T47D (cell line): ENCODE results near the gene MGMT.

ENCODE experiments used
- DNase-seq, 2 experiments: peaks; one replicate each; pipeline versions ENCODE4 v3.0.0 to v3.0.0-alpha.2; 2011 to 2012; ENCODE audit warnings: low read depth in 1 of 2, low spot score in 1 of 2
- JUND ChIP-seq: IDR thresholded peaks from 2 replicates; pipeline ENCODE4 v1.6.1; 2012; ENCODE audit warnings: low read depth
- in situ Hi-C: cut with HindIII; loops from 2 replicates; pipeline ENCODE4 v1.10.0; 2016; ENCODE audit warnings: low sequenced_read_pairs, low pct_unique_long_range_greater_than_20kb

Gene MGMT

DNA sequence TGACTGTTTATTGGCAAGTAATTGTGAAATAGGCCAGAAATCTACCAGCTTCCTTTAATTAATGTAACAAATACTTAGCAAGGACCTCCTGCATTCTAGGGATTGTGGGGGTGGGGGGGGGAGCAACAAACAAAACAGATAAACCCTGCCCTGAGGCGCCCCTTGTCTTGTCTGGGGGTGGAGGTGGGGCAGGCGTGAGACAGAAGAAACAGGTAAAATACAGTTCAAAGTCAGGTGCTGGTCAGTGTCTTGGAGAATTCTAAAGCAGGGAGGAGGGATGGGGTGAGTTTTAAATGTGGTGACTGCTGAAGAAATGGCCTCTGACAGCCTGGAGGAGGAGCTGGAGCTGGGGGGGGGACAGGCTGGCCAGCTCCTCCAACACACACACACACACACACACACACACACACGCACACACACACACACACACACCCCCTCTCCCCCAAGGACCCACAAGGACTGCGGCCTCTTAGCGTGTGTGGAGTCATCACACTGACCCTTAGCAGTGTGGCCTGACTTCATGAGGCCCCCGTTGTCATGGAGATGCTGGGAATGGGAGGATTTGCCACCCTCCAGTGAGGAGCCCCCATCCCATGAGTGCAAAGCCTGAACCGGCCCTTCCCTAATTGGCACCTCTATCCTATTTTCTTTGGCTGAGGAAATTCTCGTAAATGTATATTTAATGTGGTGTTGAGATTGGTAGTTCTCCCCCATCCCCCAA is 190.4 kb downstream of the MGMT start:
- DNase-seq = no peak
- TF ChIP-seq JUND = no peak
- in situ Hi-C loops = no loop called here

DNA sequence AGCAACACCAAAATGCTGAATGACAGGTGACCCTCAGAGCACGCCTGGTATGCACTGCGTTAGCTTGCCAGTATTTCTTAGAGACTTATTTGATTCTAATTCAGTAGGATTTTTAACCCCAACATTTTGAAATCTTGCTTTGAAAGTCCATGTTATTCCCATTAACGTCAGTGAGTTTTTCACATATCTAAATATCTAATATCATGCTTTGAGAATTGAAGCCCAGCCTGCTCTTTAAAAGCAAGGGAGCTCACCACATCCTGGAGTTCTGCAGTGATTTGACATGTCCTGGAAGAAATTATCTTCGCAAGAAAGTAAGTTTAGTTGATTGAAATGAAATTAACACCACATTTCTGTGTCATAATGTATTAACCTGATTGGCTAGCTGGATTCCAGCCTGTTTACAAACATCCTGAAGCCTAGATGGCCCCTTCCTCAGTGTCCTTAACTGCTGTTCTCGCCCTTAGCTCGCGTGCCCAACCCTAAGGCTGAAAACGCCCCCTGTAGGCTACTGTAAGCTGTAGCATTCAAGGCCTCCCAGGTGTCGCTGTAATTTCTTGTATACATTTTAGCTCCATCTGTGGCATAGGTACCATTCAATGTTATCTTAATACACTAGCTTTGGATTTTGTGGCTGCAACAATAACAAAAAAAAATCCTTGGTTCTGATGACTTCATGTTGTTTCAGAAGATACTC is 191.5 kb downstream of the MGMT start:
- peak in 1 of 2 experiments; percentile 6 for DNase-seq
- in situ Hi-C loops = no loop called here
- TF ChIP-seq JUND = no peak

DNA sequence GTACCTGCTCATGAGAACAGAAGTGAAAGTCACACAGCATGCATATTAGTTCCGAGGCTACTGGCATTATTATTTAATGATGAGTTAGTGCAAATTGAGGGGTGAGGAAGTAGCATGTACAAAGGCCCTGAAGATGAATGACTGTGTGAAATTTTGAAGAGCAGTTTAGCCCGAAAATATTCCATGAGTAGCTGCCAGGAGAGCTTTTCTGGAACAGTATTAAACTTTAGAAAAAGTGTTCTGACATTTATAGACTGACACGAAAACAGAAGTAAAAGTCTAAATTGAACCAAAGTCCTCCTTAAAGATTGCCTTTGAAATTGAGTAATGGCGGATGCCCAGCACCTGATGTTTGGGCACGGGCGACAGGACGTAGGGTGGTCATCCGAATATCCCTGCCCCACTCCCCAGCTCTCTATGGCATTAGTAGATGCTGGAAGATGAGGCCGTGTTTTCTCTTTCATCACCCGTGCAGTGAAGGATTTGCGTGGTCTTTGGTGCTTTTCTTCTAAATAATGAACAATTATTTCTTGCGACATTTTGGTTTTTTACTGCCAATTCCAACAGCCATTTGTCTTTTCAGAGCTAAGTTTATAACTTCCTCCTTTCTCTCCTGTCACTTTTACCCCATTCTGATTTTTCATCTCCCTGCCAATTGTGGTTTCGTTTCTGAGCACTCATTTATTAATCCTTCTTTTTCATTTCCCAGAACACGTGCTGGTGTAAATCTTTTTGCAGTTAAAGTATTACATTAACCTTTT is 192.6 kb downstream of the MGMT start:
- TF ChIP-seq JUND = no peak
- in situ Hi-C loops = no loop called here

DNA sequence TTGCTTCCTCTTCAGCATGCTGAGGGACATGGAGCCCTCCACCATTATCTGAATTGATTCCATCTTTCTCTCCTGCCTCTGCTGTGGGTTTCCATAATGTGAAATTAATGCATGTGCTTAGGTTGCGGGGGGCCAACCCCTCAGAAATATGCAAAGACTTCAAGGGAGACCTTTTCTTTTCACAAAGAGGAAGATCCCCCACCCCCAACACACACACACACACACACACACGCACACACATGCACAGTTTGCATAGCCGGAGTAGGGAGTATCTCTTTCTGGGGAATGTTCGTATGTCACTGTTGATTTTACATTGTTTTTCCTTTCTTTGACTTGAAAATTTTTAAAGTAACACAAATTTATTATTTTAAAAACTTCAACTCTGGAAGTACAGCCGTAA is 193.5 kb downstream of the MGMT start:
- no peak for DNase-seq
- TF ChIP-seq JUND = no peak
- in situ Hi-C loops = no loop called here

More for the DNA sequence above, 192.6 kb downstream of the MGMT start:
- no peak for DNase-seq

DNA sequence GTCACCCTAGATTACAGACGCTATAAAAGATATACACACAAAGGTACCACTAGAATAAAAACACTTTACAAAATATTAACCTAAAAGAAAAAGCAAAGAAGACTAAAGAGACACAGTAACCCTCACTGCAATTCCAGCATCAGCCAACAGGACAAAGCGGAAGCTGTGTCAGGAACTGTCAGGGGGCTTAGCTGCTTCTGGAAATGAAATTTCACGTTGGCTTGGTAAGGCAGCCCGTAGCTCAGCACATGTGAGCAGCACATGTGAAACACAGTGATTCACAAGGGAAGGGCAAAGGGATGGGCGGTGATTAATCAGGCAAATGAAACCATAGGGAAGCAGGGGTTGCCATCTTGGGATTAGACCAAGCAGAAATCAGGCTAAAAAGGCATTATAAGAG is 195.4 kb downstream of the MGMT start:
- in situ Hi-C loops = no loop called here
- no peak for DNase-seq
- TF ChIP-seq JUND = no peak

DNA sequence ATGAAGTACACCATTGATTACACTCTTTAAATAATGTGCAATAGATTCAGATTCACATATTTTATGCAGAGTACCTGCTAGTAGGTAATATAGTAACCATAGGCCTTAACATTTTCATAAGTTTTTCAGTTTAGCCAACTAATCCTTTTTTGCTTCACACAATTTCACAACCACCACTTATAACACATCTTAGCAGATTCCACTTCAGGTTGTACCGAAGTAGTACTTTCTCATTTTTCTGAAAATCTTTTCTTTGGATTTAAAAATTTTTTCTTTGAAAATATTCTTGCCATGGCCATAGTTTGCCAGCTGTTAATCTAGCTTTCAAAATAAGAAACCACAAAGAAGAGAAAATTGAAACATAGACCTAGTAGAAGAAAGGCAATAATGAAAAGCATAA is 203.1 kb downstream of the MGMT start:
- no peak for DNase-seq
- no peak for TF ChIP-seq JUND
- in situ Hi-C loops = no loop called here

DNA sequence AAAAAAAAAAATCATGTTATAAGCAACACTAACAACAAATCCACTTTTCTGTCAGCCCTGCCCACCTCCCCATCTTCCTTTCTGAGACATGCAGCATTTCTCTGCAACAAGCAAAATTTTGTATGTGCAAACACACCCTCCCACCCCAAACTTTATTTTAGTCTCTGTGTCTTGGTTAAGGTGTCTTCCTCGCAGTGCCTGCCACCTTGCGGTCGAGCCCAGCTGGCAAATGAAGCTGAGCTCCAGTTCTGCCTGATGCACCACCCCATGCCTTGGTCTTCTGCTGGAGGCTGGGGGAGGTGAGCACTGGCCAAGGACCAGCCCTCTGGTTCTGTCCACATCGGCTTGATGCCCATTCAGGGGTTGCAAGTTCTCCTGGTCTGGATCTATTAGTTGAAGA is 206.3 kb downstream of the MGMT start:
- DNase-seq = no peak
- TF ChIP-seq JUND = no peak
- in situ Hi-C loops = no loop called here

DNA sequence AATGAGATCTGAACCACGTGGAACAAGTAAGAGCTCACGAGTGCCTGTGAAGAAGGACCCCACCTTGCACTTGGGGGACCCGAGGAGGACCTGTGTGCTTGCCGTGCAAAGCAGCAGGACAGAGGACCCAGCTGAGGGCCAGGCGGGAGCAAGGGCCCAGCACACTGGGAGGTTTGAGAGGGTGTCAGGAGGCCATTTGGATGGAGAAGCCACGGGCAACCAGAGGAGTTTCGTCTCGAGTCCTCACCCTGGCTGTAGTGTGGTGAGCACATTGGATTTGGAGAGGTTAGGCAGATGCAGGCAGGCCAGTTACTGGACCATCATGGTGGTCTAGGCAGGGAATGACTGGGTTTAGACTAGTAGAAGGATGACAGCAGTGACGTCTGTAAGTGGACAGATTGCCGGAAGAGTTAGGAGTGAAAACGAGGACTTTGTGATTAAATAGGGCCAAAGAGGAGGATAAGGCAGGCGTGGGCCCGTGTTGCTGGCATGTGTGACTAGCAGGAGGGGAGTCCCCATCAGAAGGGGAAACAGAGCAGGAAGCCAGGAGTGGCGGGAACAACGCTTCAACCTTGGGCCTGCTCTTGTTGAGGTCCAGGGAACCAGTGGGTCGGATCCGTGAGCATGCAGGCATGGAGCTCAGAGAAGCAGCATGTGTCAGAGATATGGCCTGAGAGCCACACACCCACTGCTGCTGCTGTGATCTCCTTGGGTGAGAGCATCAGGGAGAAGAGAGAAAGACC is 208.2 kb downstream of the MGMT start:
- no peak for DNase-seq
- in situ Hi-C loops = no loop called here
- no peak for TF ChIP-seq JUND

DNA sequence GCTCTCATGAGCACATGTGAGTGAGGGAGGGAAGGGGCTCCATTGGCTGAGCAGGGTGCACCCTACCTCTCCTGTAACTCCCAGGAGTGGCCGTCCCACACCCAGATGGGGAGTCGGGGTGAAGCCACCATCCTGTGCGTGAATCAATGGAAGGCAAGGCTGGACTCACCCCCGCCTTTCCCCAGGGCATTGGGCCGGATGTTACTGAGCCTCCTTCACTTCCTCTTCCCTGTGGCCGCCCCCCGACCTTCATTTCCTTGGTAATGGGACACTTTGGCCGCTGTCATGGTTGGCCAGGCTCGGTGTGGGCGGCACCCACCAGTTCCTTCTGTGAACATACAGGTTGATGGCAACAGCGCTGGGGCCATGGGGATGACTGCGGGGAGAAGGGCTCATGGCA is 209.0 kb downstream of the MGMT start:
- no peak for TF ChIP-seq JUND
- no peak for DNase-seq
- in situ Hi-C loops = no loop called here

DNA sequence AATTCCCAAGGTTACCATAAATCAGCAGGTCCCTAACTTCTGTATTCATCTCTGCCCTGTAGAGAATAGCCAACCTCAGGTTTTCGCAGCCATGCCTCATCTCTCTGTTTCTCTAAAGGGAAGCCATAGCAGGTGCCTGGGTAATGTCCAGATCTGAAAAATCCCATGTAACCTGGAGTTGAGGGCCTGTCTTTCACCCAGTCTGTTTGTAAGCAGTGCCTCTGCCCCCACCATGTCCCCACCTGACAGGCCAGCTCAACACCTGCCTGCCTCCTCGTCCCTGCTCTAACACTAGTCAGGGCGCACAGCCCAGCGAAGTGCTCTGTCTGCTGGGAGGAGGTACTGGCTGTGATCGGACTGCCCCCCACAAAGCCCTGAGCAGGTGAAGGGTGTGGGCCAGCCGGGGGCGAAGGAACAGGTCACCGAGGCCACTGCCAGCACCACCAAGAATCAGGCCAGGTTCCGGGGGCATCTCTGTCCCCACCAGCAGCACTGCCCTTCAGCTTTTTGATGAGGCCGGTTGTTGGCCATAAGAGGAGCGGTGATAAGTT is 210.4 kb downstream of the MGMT start:
- no peak for TF ChIP-seq JUND
- DNase-seq = no peak
- in situ Hi-C loops = no loop called here

DNA sequence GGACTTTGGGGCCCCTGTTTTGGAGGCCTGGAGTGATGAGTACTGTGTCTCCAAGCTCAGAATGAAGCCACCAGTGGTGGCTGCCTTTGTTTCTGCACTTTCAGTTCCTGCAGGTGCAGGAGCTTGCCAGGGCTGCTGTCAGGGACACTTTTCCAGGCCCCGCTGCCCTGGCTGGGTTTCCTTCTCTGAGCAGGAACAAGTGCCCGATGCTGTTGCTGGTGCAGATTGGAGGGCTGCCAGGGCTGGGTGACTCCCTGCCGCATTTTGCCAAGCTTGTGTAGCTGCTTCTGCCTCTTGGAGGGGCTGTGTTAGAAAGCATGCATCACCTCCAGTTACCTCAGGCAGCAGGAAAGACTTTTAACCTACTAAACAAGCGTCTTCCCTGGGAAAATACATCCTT is 211.1 kb downstream of the MGMT start:
- in situ Hi-C loops = no loop called here
- TF ChIP-seq JUND = no peak
- DNase-seq = no peak

DNA sequence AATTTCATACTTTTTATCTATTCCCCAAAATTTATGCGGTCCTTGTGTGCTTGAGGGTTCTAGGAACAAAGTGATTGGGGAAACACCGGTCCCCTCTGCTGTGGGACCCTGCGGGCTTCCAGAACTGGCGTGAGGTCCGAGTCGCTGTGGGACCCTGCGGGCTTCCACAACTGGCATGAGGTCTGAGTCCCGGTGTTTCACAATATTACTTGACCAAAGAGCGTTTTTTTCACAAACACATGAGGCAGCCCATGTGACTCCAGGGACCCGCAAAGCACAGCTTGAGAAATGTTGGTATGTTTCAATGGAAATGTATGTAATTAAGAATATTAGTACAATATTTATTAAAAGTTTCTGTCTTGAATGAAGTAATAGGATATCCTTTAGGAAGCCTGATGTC is 212.2 kb downstream of the MGMT start:
- in situ Hi-C loops = no loop called here
- DNase-seq = no peak
- TF ChIP-seq JUND = no peak
